ENCODE data around the gene HNRNPK. TPM values are rescaled to one million over a fixed set of nuclear protein-coding genes. Genes with fewer than 3 reads are reported as not detected.

The HNRNPK gene
- total and polyA plus RNA-seq, 10 of the 15 experiments (the other 5 are each of a cell fraction or from before 2014, with no cell fraction given) = 235 to 970 (median 652) TPM

DNA sequence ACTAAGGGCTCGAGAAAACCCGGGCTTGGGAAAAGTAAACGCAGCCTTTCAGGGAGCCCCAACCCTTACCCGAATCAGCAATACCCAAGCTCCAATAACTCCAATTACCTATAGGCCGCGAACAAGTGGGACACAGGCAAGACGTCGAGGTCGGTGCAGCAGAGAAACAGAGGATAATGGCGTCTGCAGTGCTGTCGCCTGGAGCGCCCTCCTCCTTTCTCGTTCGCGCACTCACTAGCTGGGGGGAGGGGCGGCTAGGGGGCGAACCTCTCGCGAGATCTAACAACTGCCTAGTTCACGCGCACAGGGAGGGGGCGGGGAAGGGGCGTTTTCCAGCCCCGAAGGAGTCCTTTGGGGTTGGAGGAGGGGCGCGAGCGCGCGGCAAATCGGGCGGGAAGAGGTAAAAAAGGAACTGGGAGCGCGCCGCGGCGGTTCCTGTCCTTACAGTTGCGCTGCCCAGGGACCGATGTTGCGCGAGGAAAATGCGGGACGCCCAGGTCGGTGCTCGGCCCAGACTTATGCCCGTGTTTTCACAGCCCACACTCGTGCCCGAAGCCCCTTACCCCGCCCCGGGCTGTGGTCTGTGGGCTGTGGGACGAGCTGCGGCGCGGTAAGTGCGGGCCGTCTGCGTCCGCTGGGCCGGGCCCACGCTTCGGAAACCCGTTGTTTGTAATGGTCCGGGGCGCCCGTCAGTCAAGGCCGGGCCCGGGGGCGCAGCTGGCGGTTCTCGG, 545 bp upstream of the HNRNPK start, which contains the start of gene RMI1 (continued):
- no peak for TF ChIP-seq FOS (IDR thresholded peaks at IDR 0.05; ENCODE audit: borderline replicate concordance, extremely low read depth, insufficient read length)
- 0 out of 2 replicates have a peak, but pooled peaks have one; percentile 25 for TF ChIP-seq SMARCA5 (IDR thresholded peaks at IDR 0.05)
- TF ChIP-seq, protein P1, sequence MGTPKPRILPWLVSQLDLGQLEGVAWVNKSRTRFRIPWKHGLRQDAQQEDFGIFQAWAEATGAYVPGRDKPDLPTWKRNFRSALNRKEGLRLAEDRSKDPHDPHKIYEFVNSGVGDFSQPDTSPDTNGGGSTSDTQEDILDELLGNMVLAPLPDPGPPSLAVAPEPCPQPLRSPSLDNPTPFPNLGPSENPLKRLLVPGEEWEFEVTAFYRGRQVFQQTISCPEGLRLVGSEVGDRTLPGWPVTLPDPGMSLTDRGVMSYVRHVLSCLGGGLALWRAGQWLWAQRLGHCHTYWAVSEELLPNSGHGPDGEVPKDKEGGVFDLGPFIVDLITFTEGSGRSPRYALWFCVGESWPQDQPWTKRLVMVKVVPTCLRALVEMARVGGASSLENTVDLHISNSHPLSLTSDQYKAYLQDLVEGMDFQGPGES (IDR thresholded peaks at IDR 0.05) = no peak
- TF ChIP-seq NFIC (IDR thresholded peaks at IDR 0.05; ENCODE audit: low read depth, low read length) = 0 out of 2 replicates have a peak, but pooled peaks have one; percentile 35
- TF ChIP-seq TAF1 (IDR thresholded peaks at IDR 0.05; ENCODE audit: borderline replicate concordance, low read depth, low read length) = peak; percentile 97
- no peak for TF ChIP-seq ESRRA (IDR thresholded peaks at IDR 0.05; ENCODE audit: low read length)
- peak; percentile 81 for TF ChIP-seq IRF4 (IDR thresholded peaks at IDR 0.05; ENCODE audit: low read depth, low read length)
- TF ChIP-seq ETV6 (conservative IDR thresholded peaks at IDR 0.05 in 1 of 2, IDR thresholded peaks at IDR 0.05 in 1 of 2; ENCODE audit: borderline replicate concordance in 1 of 2, low read depth in 1 of 2) = peak in 1 of 2 experiments; percentile 54; a peak in 1 of 4 replicates
- TF ChIP-seq, protein P2, sequence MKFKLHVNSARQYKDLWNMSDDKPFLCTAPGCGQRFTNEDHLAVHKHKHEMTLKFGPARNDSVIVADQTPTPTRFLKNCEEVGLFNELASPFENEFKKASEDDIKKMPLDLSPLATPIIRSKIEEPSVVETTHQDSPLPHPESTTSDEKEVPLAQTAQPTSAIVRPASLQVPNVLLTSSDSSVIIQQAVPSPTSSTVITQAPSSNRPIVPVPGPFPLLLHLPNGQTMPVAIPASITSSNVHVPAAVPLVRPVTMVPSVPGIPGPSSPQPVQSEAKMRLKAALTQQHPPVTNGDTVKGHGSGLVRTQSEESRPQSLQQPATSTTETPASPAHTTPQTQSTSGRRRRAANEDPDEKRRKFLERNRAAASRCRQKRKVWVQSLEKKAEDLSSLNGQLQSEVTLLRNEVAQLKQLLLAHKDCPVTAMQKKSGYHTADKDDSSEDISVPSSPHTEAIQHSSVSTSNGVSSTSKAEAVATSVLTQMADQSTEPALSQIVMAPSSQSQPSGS (IDR thresholded peaks at IDR 0.05; ENCODE audit: low read length) = no peak; the same call in 1 of the 2 replicates
- no peak for TF ChIP-seq HDGF (IDR thresholded peaks at IDR 0.05)
- TF ChIP-seq FOXM1 (IDR thresholded peaks at IDR 0.05; ENCODE audit: low read depth, low read length) = 0 out of 2 replicates have a peak, but pooled peaks have one; percentile 35
- TF ChIP-seq, protein P3, sequence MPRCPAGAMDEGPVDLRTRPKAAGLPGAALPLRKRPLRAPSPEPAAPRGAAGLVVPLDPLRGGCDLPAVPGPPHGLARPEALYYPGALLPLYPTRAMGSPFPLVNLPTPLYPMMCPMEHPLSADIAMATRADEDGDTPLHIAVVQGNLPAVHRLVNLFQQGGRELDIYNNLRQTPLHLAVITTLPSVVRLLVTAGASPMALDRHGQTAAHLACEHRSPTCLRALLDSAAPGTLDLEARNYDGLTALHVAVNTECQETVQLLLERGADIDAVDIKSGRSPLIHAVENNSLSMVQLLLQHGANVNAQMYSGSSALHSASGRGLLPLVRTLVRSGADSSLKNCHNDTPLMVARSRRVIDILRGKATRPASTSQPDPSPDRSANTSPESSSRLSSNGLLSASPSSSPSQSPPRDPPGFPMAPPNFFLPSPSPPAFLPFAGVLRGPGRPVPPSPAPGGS (IDR thresholded peaks at IDR 0.05; ENCODE audit: borderline replicate concordance, insufficient read depth, low read depth, low read length, poor library complexity, severe bottlenecking) = peak; percentile 38
- peak; percentile 98; the same call in 1 of the 2 replicates for TF ChIP-seq RB1 (IDR thresholded peaks at IDR 0.05; ENCODE audit: borderline replicate concordance)
- no peak for TF ChIP-seq SIX5 (IDR thresholded peaks at IDR 0.05; ENCODE audit: low read depth, low read length, severe bottlenecking)
- peak in 1 of 2 experiments; percentile 71; a peak in 1 of 3 replicates for TF ChIP-seq EGR1 (IDR thresholded peaks at IDR 0.05; ENCODE audit: borderline replicate concordance in 1 of 2, low read depth in 2 of 2, low read length in 2 of 2)
- peak; percentile 60 for TF ChIP-seq LARP7 (IDR thresholded peaks at IDR 0.05)
- no peak; the same call in 1 of the 2 replicates for TF ChIP-seq MTA3 (IDR thresholded peaks at IDR 0.05; ENCODE audit: borderline replicate concordance, low read length)
- no peak for TF ChIP-seq TCF3 (IDR thresholded peaks at IDR 0.05; ENCODE audit: borderline replicate concordance, insufficient read depth, low read depth, low read length)
- TF ChIP-seq, protein P4, sequence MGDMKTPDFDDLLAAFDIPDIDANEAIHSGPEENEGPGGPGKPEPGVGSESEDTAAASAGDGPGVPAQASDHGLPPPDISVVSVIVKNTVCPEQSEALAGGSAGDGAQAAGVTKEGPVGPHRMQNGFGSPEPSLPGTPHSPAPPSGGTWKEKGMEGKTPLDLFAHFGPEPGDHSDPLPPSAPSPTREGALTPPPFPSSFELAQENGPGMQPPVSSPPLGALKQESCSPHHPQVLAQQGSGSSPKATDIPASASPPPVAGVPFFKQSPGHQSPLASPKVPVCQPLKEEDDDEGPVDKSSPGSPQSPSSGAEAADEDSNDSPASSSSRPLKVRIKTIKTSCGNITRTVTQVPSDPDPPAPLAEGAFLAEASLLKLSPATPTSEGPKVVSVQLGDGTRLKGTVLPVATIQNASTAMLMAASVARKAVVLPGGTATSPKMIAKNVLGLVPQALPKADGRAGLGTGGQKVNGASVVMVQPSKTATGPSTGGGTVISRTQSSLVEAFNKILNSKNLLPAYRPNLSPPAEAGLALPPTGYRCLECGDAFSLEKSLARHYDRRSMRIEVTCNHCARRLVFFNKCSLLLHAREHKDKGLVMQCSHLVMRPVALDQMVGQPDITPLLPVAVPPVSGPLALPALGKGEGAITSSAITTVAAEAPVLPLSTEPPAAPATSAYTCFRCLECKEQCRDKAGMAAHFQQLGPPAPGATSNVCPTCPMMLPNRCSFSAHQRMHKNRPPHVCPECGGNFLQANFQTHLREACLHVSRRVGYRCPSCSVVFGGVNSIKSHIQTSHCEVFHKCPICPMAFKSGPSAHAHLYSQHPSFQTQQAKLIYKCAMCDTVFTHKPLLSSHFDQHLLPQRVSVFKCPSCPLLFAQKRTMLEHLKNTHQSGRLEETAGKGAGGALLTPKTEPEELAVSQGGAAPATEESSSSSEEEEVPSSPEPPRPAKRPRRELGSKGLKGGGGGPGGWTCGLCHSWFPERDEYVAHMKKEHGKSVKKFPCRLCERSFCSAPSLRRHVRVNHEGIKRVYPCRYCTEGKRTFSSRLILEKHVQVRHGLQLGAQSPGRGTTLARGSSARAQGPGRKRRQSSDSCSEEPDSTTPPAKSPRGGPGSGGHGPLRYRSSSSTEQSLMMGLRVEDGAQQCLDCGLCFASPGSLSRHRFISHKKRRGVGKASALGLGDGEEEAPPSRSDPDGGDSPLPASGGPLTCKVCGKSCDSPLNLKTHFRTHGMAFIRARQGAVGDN (IDR thresholded peaks at IDR 0.05) = peak; percentile 66
- no peak for TF ChIP-seq BCL11A (IDR thresholded peaks at IDR 0.05; ENCODE audit: low read depth, low read length)
